Stimulated activated CD4-positive, alpha-beta T cell treated with anti-CD3 and anti-CD28 coated beads, Interleukin-1b, Interleukin-23, amount 100 ng/mL, for 48 hours (primary cell): ENCODE measurements around the gene ECHDC3.
"Not testable (repeated sequence)": the region's sequence is repeated elsewhere in the genome, so short reads cannot be mapped to it uniquely, and the experiment has no call there.

Experiments used
- DNase-seq: peaks from one replicate; pipeline ENCODE4 v3.0.0-alpha.2; 2020

ECHDC3 gene

GRCh38 chr10:11742009-11742778 lies at the start of gene ECHDC3:
ECHDC3 (plus strand) TSS chr10:11742382; CDS start chr10:11742577, 195 bp downstream.
- peak; percentile 37 for DNase-seq

GRCh38 chr10:11693376-11693775 lies 48.8 kb upstream of the ECHDC3 start:
- no peak for DNase-seq

GRCh38 chr10:11695779-11696178 lies 46.4 kb upstream of the ECHDC3 start:
- no peak for DNase-seq

GRCh38 chr10:11697718-11698527 lies 44.3 kb upstream of the ECHDC3 start:
- no peak for DNase-seq

GRCh38 chr10:11698691-11699549 lies 43.3 kb upstream of the ECHDC3 start:
- no peak for DNase-seq

- DNase-seq: no peak
Observed at GRCh38 chr10:11699550-11700097, 42.6 kb upstream of the ECHDC3 start.

- no peak for DNase-seq
Observed at GRCh38 chr10:11700539-11700938, 41.6 kb upstream of the ECHDC3 start.

- no peak for DNase-seq
Observed at GRCh38 chr10:11701451-11702095, 40.6 kb upstream of the ECHDC3 start.

- no peak for DNase-seq
Observed at GRCh38 chr10:11702264-11702663, 39.9 kb upstream of the ECHDC3 start.

- no peak for DNase-seq
Observed at GRCh38 chr10:11704092-11704491, 38.1 kb upstream of the ECHDC3 start.

GRCh38 chr10:11705722-11706121 lies 36.5 kb upstream of the ECHDC3 start:
- no peak for DNase-seq

- no peak for DNase-seq
Observed at GRCh38 chr10:11706895-11707567, 35.2 kb upstream of the ECHDC3 start.

GRCh38 chr10:11707624-11708350 lies 34.4 kb upstream of the ECHDC3 start:
- DNase-seq: no peak

GRCh38 chr10:11708801-11709200 lies 33.4 kb upstream of the ECHDC3 start:
- DNase-seq: not testable (repeated sequence)

GRCh38 chr10:11712744-11713143 lies 29.4 kb upstream of the ECHDC3 start:
- DNase-seq: no peak

GRCh38 chr10:11713186-11713743 lies 28.9 kb upstream of the ECHDC3 start:
- DNase-seq: no peak

GRCh38 chr10:11713963-11714362 lies 28.2 kb upstream of the ECHDC3 start:
- DNase-seq: no peak

GRCh38 chr10:11714750-11715365 lies 27.3 kb upstream of the ECHDC3 start:
- DNase-seq: no peak

- DNase-seq: no peak
Observed at GRCh38 chr10:11715815-11716494, 26.2 kb upstream of the ECHDC3 start.

- no peak for DNase-seq
Observed at GRCh38 chr10:11716686-11717085, 25.5 kb upstream of the ECHDC3 start.
